ENCODE measurements around the gene PICK1.
A peak's percentile ranks its signal among the peaks of the same experiment; 100 is the strongest.
"Not testable (repeated sequence)": the region's sequence is repeated elsewhere in the genome, so short reads cannot be mapped to it uniquely, and the experiment has no call there.

Gene PICK1

GRCh38 chr22:38097557-38098409 lies 40.6 kb downstream of the PICK1 start:
- no peak for DNase-seq

- no peak for DNase-seq
Measured at GRCh38 chr22:38098410-38099249, 41.4 kb downstream of the PICK1 start.

GRCh38 chr22:38103641-38104040 lies 46.4 kb downstream of the PICK1 start:
- no peak for DNase-seq

GRCh38 chr22:38104084-38104483 lies 46.9 kb downstream of the PICK1 start:
- DNase-seq = no peak

- DNase-seq = no peak
Measured at GRCh38 chr22:38106814-38107578, 49.8 kb downstream of the PICK1 start.

GRCh38 chr22:38107692-38108515 lies 50.7 kb downstream of the PICK1 start:
- no peak for DNase-seq

- DNase-seq = no peak
Measured at GRCh38 chr22:38108561-38109319, 51.5 kb downstream of the PICK1 start.

- peak in 1 of 2 experiments; percentile 28 for DNase-seq
Measured at GRCh38 chr22:38109371-38110001, 52.3 kb downstream of the PICK1 start.

- DNase-seq = no peak
Measured at GRCh38 chr22:38110008-38110862, 53.0 kb downstream of the PICK1 start, which contains the start of gene BAIAP2L2. Gene BAIAP2L2 (minus strand): TSS chr22:38110684. CDS start chr22:38110525, 159 bp downstream.

GRCh38 chr22:38110863-38111852 lies 54.0 kb downstream of the PICK1 start:
- DNase-seq = no peak

- DNase-seq = no peak
Measured at GRCh38 chr22:38111925-38112355, 54.7 kb downstream of the PICK1 start.

- no peak for DNase-seq
Measured at GRCh38 chr22:38112381-38112780, 55.2 kb downstream of the PICK1 start.

GRCh38 chr22:38114484-38115398 lies 57.5 kb downstream of the PICK1 start:
- DNase-seq = peak; percentile 85 to 88

- no peak for DNase-seq
Measured at GRCh38 chr22:38115423-38116205, 58.4 kb downstream of the PICK1 start.

GRCh38 chr22:38117556-38117955 lies 60.4 kb downstream of the PICK1 start:
- DNase-seq = not testable (repeated sequence)

GRCh38 chr22:38118182-38118581 lies 61.0 kb downstream of the PICK1 start:
- DNase-seq = no peak
